Measurements from ENCODE around the gene PKD2L1. TPM values are rescaled to one million over a fixed set of nuclear protein-coding genes. Genes with fewer than 3 reads are reported as not detected.

Gene PKD2L1
- total and polyA plus RNA-seq, 9 of the 15 experiments (the other 6 are each of a cell fraction or from before 2014, with no cell fraction given) = not detected

GRCh38 chr10:100373298-100374199, 43.5 kb upstream of the PKD2L1 start (continued):
- TF ChIP-seq RERE (CRISPR knock-in tag; IDR thresholded peaks at IDR 0.05; ENCODE audit: borderline replicate concordance) = no peak
- no peak for TF ChIP-seq STAT6 (CRISPR knock-in tag; IDR thresholded peaks at IDR 0.05)
- no peak for TF ChIP-seq NCOA4 (IDR thresholded peaks at IDR 0.05; ENCODE audit: partially characterized antibody)
- no peak for TF ChIP-seq NR4A1 (CRISPR knock-in tag; IDR thresholded peaks at IDR 0.05)
- 0 out of 2 replicates have a peak, but pooled peaks have one; percentile 19 for TF ChIP-seq NR4A1 (tag; IDR thresholded peaks at IDR 0.05)
- TF ChIP-seq NFIC (IDR thresholded peaks at IDR 0.05) = no peak; the same call in 1 of the 2 replicates
- TF ChIP-seq, protein P1, sequence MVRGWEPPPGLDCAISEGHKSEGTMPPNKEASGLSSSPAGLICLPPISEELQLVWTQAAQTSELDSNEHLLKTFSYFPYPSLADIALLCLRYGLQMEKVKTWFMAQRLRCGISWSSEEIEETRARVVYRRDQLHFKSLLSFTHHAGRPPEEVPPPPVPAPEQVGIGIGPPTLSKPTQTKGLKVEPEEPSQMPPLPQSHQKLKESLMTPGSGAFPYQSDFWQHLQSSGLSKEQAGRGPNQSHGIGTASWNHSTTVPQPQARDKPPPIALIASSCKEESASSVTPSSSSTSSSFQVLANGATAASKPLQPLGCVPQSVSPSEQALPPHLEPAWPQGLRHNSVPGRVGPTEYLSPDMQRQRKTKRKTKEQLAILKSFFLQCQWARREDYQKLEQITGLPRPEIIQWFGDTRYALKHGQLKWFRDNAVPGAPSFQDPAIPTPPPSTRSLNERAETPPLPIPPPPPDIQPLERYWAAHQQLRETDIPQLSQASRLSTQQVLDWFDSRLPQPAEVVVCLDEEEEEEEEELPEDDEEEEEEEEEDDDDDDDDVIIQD (CRISPR knock-in tag; IDR thresholded peaks at IDR 0.05) = no peak
- no peak for TF ChIP-seq SIRT6 (IDR thresholded peaks at IDR 0.05; ENCODE audit: low read depth, low read length)
- no peak for TF ChIP-seq ZNF395 (CRISPR knock-in tag; IDR thresholded peaks at IDR 0.05)
- TF ChIP-seq TAF7 (tag; IDR thresholded peaks at IDR 0.05) = peak; percentile 70
- no peak for TF ChIP-seq CHCHD3 (CRISPR knock-in tag; IDR thresholded peaks at IDR 0.05)
- no peak for TF ChIP-seq ADNP (tag; IDR thresholded peaks at IDR 0.05)
- TF ChIP-seq HNRNPLL (IDR thresholded peaks at IDR 0.05; ENCODE audit: low read depth, low read length, poor library complexity, severe bottlenecking) = peak; percentile 92
- TF ChIP-seq PHF21A (IDR thresholded peaks at IDR 0.05; ENCODE audit: borderline replicate concordance, low read depth) = no peak
- TF ChIP-seq SUPT5H (IDR thresholded peaks at IDR 0.05) = peak; percentile 80; the same call in 1 of the 2 replicates
